WTC11 (cell line): ENCODE data around the gene CRYGN. TPM values are rescaled to one million over a fixed set of nuclear protein-coding genes. Genes with fewer than 3 reads are reported as not detected.

Experiments used
- ATAC-seq: fragments of 200-7000 bp; cut with Tn5 transposase; 2 replicates; pipeline ENCODE4 v1.10.0; 2021; ENCODE audit warnings: mild to moderate bottlenecking, moderate library complexity
- CTCF ChIA-PET: fragments of 300-600 bp; sonication (Branson Sonifier 250); formaldehyde crosslinking; loops from one replicate; lab custom pipeline; 2021; ENCODE audit warnings: antibody characterized with exemption; lab: Charles Lee
- POLR2A ChIA-PET: fragments of 350-600 bp; sonication (Branson Sonifier 250); formaldehyde crosslinking; loops from one replicate; lab custom pipeline; 2021; ENCODE audit warnings: antibody characterized with exemption; lab: Charles Lee
- DNase-seq: peaks from one replicate; pipeline ENCODE4 v3.0.0; 2021; ENCODE audit warnings: low spot score
- H3K27ac Mint-ChIP-seq: 2 replicates; pipeline ENCODE4 v1.8.0; 2021; ENCODE audit warnings: mixed read lengths
- H3K27me3 Mint-ChIP-seq: 2 replicates; pipeline ENCODE4 v1.8.0; 2021; ENCODE audit warnings: low read depth, mild to moderate bottlenecking, moderate library complexity, mixed read lengths
- H3K36me3 Mint-ChIP-seq: 2 replicates; pipeline ENCODE4 v1.8.0; 2021; ENCODE audit warnings: mixed read lengths
- H3K4me1 Mint-ChIP-seq: 2 replicates; pipeline ENCODE4 v1.8.0; 2022; ENCODE audit warnings: mixed read lengths
- H3K4me3 Mint-ChIP-seq: 2 replicates; pipeline ENCODE4 v1.8.0; 2021; ENCODE audit warnings: mild to moderate bottlenecking, moderate library complexity, mixed read lengths
- H3K9me3 Mint-ChIP-seq: 2 replicates; pipeline ENCODE4 v1.8.0; 2021; ENCODE audit warnings: mixed read lengths
- AR ChIP-seq: fragments of 250-450 bp; sonication (Bioruptor Pico); IDR thresholded peaks from 2 replicates; pipeline ENCODE4 v1.9.0; 2021; ENCODE audit warnings: mild to moderate bottlenecking
- ARID4B ChIP-seq: sonication (generic); formaldehyde crosslinking; IDR thresholded peaks from 2 replicates; pipeline ENCODE4 v1.8.0; 2023; ENCODE audit warnings: missing genetic modification reagents, mild to moderate bottlenecking, borderline replicate concordance
- ELF4 ChIP-seq: sonication (generic); formaldehyde crosslinking; IDR thresholded peaks from 2 replicates; pipeline ENCODE4 v1.8.1; 2022; ENCODE audit warnings: low read depth, mild to moderate bottlenecking, moderate library complexity, missing genetic modification reagents
- ERG ChIP-seq: fragments of 250-450 bp; sonication (Bioruptor Pico); IDR thresholded peaks from 2 replicates; pipeline ENCODE4 v1.8.0; 2021; ENCODE audit warnings: mild to moderate bottlenecking
- FOXP1 ChIP-seq: sonication (generic); formaldehyde crosslinking; IDR thresholded peaks from 2 replicates; pipeline ENCODE4 v1.8.0; 2022; ENCODE audit warnings: missing genetic modification reagents, mild to moderate bottlenecking, moderate library complexity, borderline replicate concordance
- GRHL2 ChIP-seq: fragments of 250-450 bp; sonication (Bioruptor Pico); IDR thresholded peaks from 2 replicates; pipeline ENCODE4 v1.8.0; 2022; ENCODE audit warnings: mild to moderate bottlenecking, moderate library complexity; ENCODE audit not compliant: insufficient replicate concordance, severe bottlenecking
- JAZF1 ChIP-seq: fragments of 250-450 bp; sonication (Bioruptor Pico); IDR thresholded peaks from 2 replicates; pipeline ENCODE4 v1.9.0; 2021; ENCODE audit warnings: moderate library complexity, mild to moderate bottlenecking, inconsistent platforms
- NFATC4 ChIP-seq: fragments of 250-450 bp; sonication (Bioruptor Pico); IDR thresholded peaks from 2 replicates; pipeline ENCODE4 v1.9.0; 2021; ENCODE audit warnings: mild to moderate bottlenecking
- NR3C1 ChIP-seq: sonication (generic); formaldehyde crosslinking; conservative IDR thresholded peaks from 2 replicates; pipeline ENCODE4 v1.8.1; 2023; ENCODE audit warnings: low read depth, mild to moderate bottlenecking, missing genetic modification reagents
- TEAD1 ChIP-seq: sonication (generic); formaldehyde crosslinking; IDR thresholded peaks from 2 replicates; pipeline ENCODE4 v1.8.0; 2022; ENCODE audit warnings: mild to moderate bottlenecking, missing genetic modification reagents
- ZBTB21 ChIP-seq: sonication (generic); formaldehyde crosslinking; IDR thresholded peaks from 2 replicates; pipeline ENCODE4 v1.8.1; 2023; ENCODE audit warnings: mild to moderate bottlenecking, missing genetic modification reagents, borderline replicate concordance
- ZNF219 ChIP-seq: sonication (generic); formaldehyde crosslinking; IDR thresholded peaks from 2 replicates; pipeline ENCODE4 v1.8.0; 2023; ENCODE audit warnings: missing genetic modification reagents, mild to moderate bottlenecking, borderline replicate concordance
- total RNA-seq: library from RNA; stranded (reverse); gene quantifications from 3 replicates; pipeline ENCODE4 v1.2.3, GENCODE V29; 2021
- TF ChIP-seq, protein P1 (sequence below): sonication (generic); formaldehyde crosslinking; IDR thresholded peaks from 2 replicates; pipeline ENCODE4 v1.8.1; 2022; ENCODE audit warnings: missing genetic modification reagents, borderline replicate concordance
- TF ChIP-seq, protein P2 (sequence below): sonication (generic); formaldehyde crosslinking; IDR thresholded peaks from 2 replicates; pipeline ENCODE4 v1.8.0; 2022; ENCODE audit warnings: mild to moderate bottlenecking, missing genetic modification reagents
- TF ChIP-seq, protein P3 (sequence below): sonication (generic); formaldehyde crosslinking; IDR thresholded peaks from 2 replicates; pipeline ENCODE4 v1.8.0; 2023; ENCODE audit warnings: mild to moderate bottlenecking, missing genetic modification reagents

CRYGN gene
- total RNA-seq, 1 experiment from 2014 or later: 1.5 TPM

DNA sequence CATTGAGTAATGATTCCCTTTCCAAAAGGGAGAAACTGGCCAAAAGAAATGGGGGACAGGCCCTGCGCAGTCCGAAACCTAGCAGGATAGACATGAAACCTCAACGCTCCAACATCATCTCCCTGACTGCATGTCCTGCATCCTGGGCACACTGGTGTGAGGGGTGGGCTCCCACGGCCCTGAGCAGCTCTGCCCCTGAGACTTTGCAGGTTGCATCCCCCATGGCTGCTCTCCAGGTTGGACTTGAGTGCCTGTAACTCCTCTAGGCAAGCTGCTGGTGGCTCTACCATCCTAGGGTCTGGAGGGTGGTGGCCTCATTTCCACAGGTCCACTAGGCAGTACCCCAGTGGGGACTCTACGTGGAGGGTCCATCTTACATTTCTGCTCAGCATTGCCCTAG, 16.3 kb upstream of the CRYGN start:
- peaks cover 79% of the 10 kb centered on the region for H3K4me1 Mint-ChIP-seq
- H3K9me3 Mint-ChIP-seq: peaks cover 12% of the 10 kb centered on the region
- H3K27ac Mint-ChIP-seq: peak overlapping the region; percentile 69
- H3K4me3 Mint-ChIP-seq: no peak overlapping the region
- DNase-seq: no peak
- TF ChIP-seq ARID4B (CRISPR knock-in tag) (no peak), GRHL2 (CRISPR knock-in tag) (no peak), NR3C1 (CRISPR knock-in tag) (no peak), ZNF219 (CRISPR knock-in tag) (no peak), FOXP1 (no peak), NFATC4 (CRISPR knock-in tag) (no peak), AR (CRISPR knock-in tag) (no peak), ELF4 (CRISPR knock-in tag) (no peak)
- TF ChIP-seq, protein P1, sequence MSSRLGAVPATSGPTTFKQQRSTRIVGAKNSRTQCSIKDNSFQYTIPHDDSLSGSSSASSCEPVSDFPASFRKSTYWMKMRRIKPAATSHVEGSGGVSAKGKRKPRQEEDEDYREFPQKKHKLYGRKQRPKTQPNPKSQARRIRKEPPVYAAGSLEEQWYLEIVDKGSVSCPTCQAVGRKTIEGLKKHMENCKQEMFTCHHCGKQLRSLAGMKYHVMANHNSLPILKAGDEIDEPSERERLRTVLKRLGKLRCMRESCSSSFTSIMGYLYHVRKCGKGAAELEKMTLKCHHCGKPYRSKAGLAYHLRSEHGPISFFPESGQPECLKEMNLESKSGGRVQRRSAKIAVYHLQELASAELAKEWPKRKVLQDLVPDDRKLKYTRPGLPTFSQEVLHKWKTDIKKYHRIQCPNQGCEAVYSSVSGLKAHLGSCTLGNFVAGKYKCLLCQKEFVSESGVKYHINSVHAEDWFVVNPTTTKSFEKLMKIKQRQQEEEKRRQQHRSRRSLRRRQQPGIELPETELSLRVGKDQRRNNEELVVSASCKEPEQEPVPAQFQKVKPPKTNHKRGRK (CRISPR knock-in tag): no peak
- H3K36me3 Mint-ChIP-seq: peaks cover 16% of the 10 kb centered on the region
- ATAC-seq: no peak
- CTCF ChIA-PET: interaction anchor here (0.6 to 2.7 kb wide), 5 partner anchors 8 to 303 kb away, joined by 3 to 14 read pairs (median 4); no protein-coding TSS in a partner anchor
- H3K27me3 Mint-ChIP-seq: peaks cover 8% of the 10 kb centered on the region
- POLR2A ChIA-PET: interaction anchor here (0.7 kb wide), 2 partner anchors 290 to 415 kb away, joined by 3 read pairs; no protein-coding TSS in a partner anchor

DNA sequence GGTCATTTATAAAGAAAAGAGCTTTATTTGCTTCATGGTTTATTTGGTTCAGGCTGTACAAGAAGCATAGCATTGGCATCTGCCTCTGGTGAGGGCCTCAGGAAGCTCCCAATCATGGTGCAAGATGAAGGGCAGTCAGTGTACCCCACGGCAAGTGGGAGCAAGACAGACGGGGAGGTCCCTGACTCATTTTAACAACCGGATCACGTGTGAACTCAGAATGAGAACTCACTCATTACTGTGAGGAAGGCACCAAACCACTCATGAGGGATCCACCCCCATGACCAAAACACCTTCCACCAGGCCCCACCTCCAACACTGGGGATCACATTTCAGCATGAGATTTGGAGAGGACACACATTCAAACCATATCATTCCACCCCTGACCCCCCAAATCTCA, 15.7 kb upstream of the CRYGN start:
- no peak overlapping the region for H3K4me3 Mint-ChIP-seq
- POLR2A ChIA-PET: no interaction called here
- H3K36me3 Mint-ChIP-seq: peaks cover 16% of the 10 kb centered on the region
- peaks cover 12% of the 10 kb centered on the region for H3K9me3 Mint-ChIP-seq
- TF ChIP-seq, protein P2, sequence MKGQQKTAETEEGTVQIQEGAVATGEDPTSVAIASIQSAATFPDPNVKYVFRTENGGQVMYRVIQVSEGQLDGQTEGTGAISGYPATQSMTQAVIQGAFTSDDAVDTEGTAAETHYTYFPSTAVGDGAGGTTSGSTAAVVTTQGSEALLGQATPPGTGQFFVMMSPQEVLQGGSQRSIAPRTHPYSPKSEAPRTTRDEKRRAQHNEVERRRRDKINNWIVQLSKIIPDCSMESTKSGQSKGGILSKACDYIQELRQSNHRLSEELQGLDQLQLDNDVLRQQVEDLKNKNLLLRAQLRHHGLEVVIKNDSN (CRISPR knock-in tag): no peak
- TF ChIP-seq ERG (CRISPR knock-in tag): no peak
- no peak for TF ChIP-seq JAZF1 (CRISPR knock-in tag)
- TF ChIP-seq NR3C1 (CRISPR knock-in tag): no peak
- TF ChIP-seq TEAD1 (CRISPR knock-in tag): no peak
- TF ChIP-seq, protein P3, sequence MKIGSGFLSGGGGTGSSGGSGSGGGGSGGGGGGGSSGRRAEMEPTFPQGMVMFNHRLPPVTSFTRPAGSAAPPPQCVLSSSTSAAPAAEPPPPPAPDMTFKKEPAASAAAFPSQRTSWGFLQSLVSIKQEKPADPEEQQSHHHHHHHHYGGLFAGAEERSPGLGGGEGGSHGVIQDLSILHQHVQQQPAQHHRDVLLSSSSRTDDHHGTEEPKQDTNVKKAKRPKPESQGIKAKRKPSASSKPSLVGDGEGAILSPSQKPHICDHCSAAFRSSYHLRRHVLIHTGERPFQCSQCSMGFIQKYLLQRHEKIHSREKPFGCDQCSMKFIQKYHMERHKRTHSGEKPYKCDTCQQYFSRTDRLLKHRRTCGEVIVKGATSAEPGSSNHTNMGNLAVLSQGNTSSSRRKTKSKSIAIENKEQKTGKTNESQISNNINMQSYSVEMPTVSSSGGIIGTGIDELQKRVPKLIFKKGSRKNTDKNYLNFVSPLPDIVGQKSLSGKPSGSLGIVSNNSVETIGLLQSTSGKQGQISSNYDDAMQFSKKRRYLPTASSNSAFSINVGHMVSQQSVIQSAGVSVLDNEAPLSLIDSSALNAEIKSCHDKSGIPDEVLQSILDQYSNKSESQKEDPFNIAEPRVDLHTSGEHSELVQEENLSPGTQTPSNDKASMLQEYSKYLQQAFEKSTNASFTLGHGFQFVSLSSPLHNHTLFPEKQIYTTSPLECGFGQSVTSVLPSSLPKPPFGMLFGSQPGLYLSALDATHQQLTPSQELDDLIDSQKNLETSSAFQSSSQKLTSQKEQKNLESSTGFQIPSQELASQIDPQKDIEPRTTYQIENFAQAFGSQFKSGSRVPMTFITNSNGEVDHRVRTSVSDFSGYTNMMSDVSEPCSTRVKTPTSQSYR (CRISPR knock-in tag): no peak
- TF ChIP-seq ZBTB21 (CRISPR knock-in tag): no peak
- TF ChIP-seq, all 79 proteins: peak for 0
- Mint-ChIP-seq H3K4me1 (peaks cover 73% of the 10 kb centered on the region), H3K27me3 (peaks cover 8% of the 10 kb centered on the region), H3K27ac (peak overlapping the region; percentile 10; the same call in 1 of the 2 replicates)
- no peak for DNase-seq
- CTCF ChIA-PET: no interaction called here
- ATAC-seq: no peak
